Subcutaneous abdominal adipose tissue (tissue), 5 donors: Measurements from ENCODE around the gene ZFP3.
"Not testable (repeated sequence)": the region's sequence is repeated elsewhere in the genome, so short reads cannot be mapped to it uniquely, and the experiment has no call there.

ENCODE experiments used
- H3K27ac ChIP-seq: one replicate; pipeline ENCODE4 v1.7.0; 2013; ENCODE audit warnings: low read depth, mild to moderate bottlenecking, inconsistent platforms, low read length, moderate library complexity
- H3K27me3 ChIP-seq, 5 donors: one replicate each; pipeline ENCODE4 v1.7.0; 2013; ENCODE audit warnings: low read length in 5 of 5, inconsistent platforms in 1 of 5; ENCODE audit not compliant: control insufficient read depth in 5 of 5, insufficient read depth in 4 of 5
- H3K36me3 ChIP-seq, 5 donors: one replicate each; pipeline ENCODE4 v1.7.0; 2013; ENCODE audit warnings: low read length in 5 of 5; ENCODE audit not compliant: control insufficient read depth in 5 of 5, insufficient read depth in 5 of 5
- H3K4me1 ChIP-seq, 5 donors: one replicate each; pipeline ENCODE4 v1.7.0; 2013; ENCODE audit warnings: low read length in 5 of 5, mild to moderate bottlenecking in 3 of 5, moderate library complexity in 1 of 5; ENCODE audit not compliant: control insufficient read depth in 5 of 5, insufficient read depth in 5 of 5
- H3K4me3 ChIP-seq, 5 donors: one replicate each; pipeline ENCODE4 v1.7.0; 2013; ENCODE audit warnings: low read length in 5 of 5, low read depth in 1 of 5
- H3K9ac ChIP-seq, 5 donors: one replicate each; pipeline ENCODE4 v1.7.0; 2013; ENCODE audit warnings: low read length in 5 of 5, mild to moderate bottlenecking in 4 of 5, moderate library complexity in 3 of 5
- H3K9me3 ChIP-seq, 5 donors: one replicate each; pipeline ENCODE4 v1.7.0; 2013; ENCODE audit warnings: low read length in 5 of 5; ENCODE audit not compliant: control insufficient read depth in 5 of 5
- donor health status: healthy.
- donor health status: healthy.
- donor health status: healthy.
- donor health status: healthy.
- donor health status: healthy.

ZFP3 gene

GRCh38 chr17:5078106-5079028 is at the start of gene ZFP3:
Gene ZFP3, plus strand, starts transcription at chr17:5078467. Its CDS starts 13,038 bp downstream, at chr17:5091505.
- Histone ChIP-seq H3K9ac (peak within 1 kb of the TSS; percentile 72 to 93 (median 82)), H3K36me3 (peaks cover 0 to 6% (median 5%) of the 10 kb centered on the region in 5 donors), H3K4me1 (peaks cover 2 to 20% (median 19%) of the 10 kb centered on the region in 5 donors), H3K27me3 (peaks cover 0 to 3% (median 0%) of the 10 kb centered on the region in 5 donors), H3K4me3 (peak within 1 kb of the TSS; percentile 61 to 94 (median 92)), H3K27ac (peak within 1 kb of the TSS; percentile 63), H3K9me3 (peaks cover 0 to 6% (median 2%) of the 10 kb centered on the region in 5 donors)

GRCh38 chr17:5030168-5030567 is 48.1 kb upstream of the ZFP3 start:
- H3K4me3 ChIP-seq, H3K9ac ChIP-seq, H3K27ac ChIP-seq, H3K27me3 ChIP-seq, H3K36me3 ChIP-seq, H3K9me3 ChIP-seq: not testable (repeated sequence)
- H3K4me1 ChIP-seq = peaks cover 0 to 26% (median 19%) of the 10 kb centered on the region in 5 donors

- H3K9me3 ChIP-seq = no peaks in the 10 kb centered on the region
- H3K4me3 ChIP-seq = peak overlapping the region; percentile 43 to 69 (median 56)
- peaks cover 0 to 6% (median 3%) of the 10 kb centered on the region in 5 donors for H3K27me3 ChIP-seq
- no peaks in the 10 kb centered on the region for H3K36me3 ChIP-seq
- no peak overlapping the region for H3K27ac ChIP-seq
- peaks cover 0 to 19% (median 15%) of the 10 kb centered on the region in 5 donors for H3K4me1 ChIP-seq
- peak overlapping the region in 3 of 5 donors; percentile 53 to 73 (median 68) for H3K9ac ChIP-seq
Measured at GRCh38 chr17:5031365-5032082, 46.7 kb upstream of the ZFP3 start.

GRCh38 chr17:5032865-5033264 is 45.4 kb upstream of the ZFP3 start:
- no peaks in the 10 kb centered on the region for H3K9me3 ChIP-seq
- peaks cover 0 to 19% (median 14%) of the 10 kb centered on the region in 5 donors for H3K4me1 ChIP-seq
- H3K4me3 ChIP-seq = no peak overlapping the region
- H3K9ac ChIP-seq = no peak overlapping the region
- peaks cover 0 to 6% (median 3%) of the 10 kb centered on the region in 5 donors for H3K27me3 ChIP-seq
- no peak overlapping the region for H3K27ac ChIP-seq
- H3K36me3 ChIP-seq = no peaks in the 10 kb centered on the region

GRCh38 chr17:5033352-5034015 is 44.8 kb upstream of the ZFP3 start:
- Histone ChIP-seq H3K9ac (no peak overlapping the region), H3K36me3 (no peaks in the 10 kb centered on the region), H3K4me1 (peaks cover 0 to 19% (median 14%) of the 10 kb centered on the region in 5 donors), H3K27ac (no peak overlapping the region), H3K9me3 (no peaks in the 10 kb centered on the region), H3K4me3 (no peak overlapping the region), H3K27me3 (peaks cover 0 to 6% (median 3%) of the 10 kb centered on the region in 5 donors)

- no peak overlapping the region for H3K9ac ChIP-seq
- no peaks in the 10 kb centered on the region for H3K36me3 ChIP-seq
- H3K27me3 ChIP-seq = peaks cover 0 to 6% (median 3%) of the 10 kb centered on the region in 5 donors
- H3K4me3 ChIP-seq = no peak overlapping the region
- H3K9me3 ChIP-seq = no peaks in the 10 kb centered on the region
- no peak overlapping the region for H3K27ac ChIP-seq
- peaks cover 0 to 19% (median 14%) of the 10 kb centered on the region in 5 donors for H3K4me1 ChIP-seq
Measured at GRCh38 chr17:5034063-5034462, 44.2 kb upstream of the ZFP3 start.

- Histone ChIP-seq H3K27ac (no peak overlapping the region), H3K4me3 (no peak overlapping the region), H3K36me3 (no peaks in the 10 kb centered on the region), H3K9me3 (no peaks in the 10 kb centered on the region), H3K27me3 (peaks cover 0 to 6% (median 3%) of the 10 kb centered on the region in 5 donors), H3K9ac (no peak overlapping the region), H3K4me1 (peaks cover 0 to 19% (median 14%) of the 10 kb centered on the region in 5 donors)
Measured at GRCh38 chr17:5034651-5035050, 43.6 kb upstream of the ZFP3 start.

- Histone ChIP-seq H3K27ac (no peak within 1 kb of the TSS), H3K4me1 (peaks cover 0 to 19% (median 14%) of the 10 kb centered on the region in 5 donors), H3K36me3 (no peaks in the 10 kb centered on the region), H3K9ac (peak within 1 kb of the TSS in 1 of 5 donors; percentile 41), H3K27me3 (peaks cover 0 to 6% (median 3%) of the 10 kb centered on the region in 5 donors), H3K4me3 (peak within 1 kb of the TSS in 3 of 5 donors; percentile 17 to 34 (median 23)), H3K9me3 (no peaks in the 10 kb centered on the region)
Measured at GRCh38 chr17:5035315-5035714, 43.0 kb upstream of the ZFP3 start, which contains the start of gene SLC52A1. Gene SLC52A1, minus strand, starts transcription at chr17:5035426. Its CDS starts 820 bp downstream, at chr17:5034606.

- Histone ChIP-seq H3K27me3 (no peaks in the 10 kb centered on the region), H3K9ac (no peak overlapping the region), H3K27ac (no peak overlapping the region), H3K4me1 (no peaks in the 10 kb centered on the region), H3K36me3 (no peaks in the 10 kb centered on the region), H3K4me3 (peak overlapping the region in 1 of 5 donors; percentile 21), H3K9me3 (no peaks in the 10 kb centered on the region)
Measured at GRCh38 chr17:5042157-5043022, 35.9 kb upstream of the ZFP3 start.
